Panc1 (cell line): ENCODE results near the gene DAO.

Experiments used
- CTCF ChIP-seq: fragments of 450-650 bp; IDR thresholded peaks from 2 replicates; pipeline ENCODE4 v1.5.1; 2017; ENCODE audit warnings: mild to moderate bottlenecking
- POLR2AphosphoS5 ChIP-seq: IDR thresholded peaks from 2 replicates; pipeline ENCODE4 v1.6.1; 2012; ENCODE audit warnings: mild to moderate bottlenecking, low read depth, low read length, moderate library complexity
- REST ChIP-seq, 2 experiments: IDR thresholded peaks; 2 replicates each; pipeline ENCODE4 v1.6.1; 2011 to 2012; ENCODE audit warnings: low read depth in 2 of 2, control low read depth in 1 of 2, low read length in 1 of 2, mild to moderate bottlenecking in 1 of 2, moderate library complexity in 1 of 2; ENCODE audit not compliant: insufficient read depth in 1 of 2
- SIN3A ChIP-seq: IDR thresholded peaks from 2 replicates; pipeline ENCODE4 v1.6.1; 2012; ENCODE audit warnings: low read depth, mild to moderate bottlenecking, low read length, moderate library complexity, borderline replicate concordance; ENCODE audit not compliant: insufficient read depth

- TF ChIP-seq CTCF (no peak), REST (IDR thresholded peaks at IDR 0.05; ENCODE audit: insufficient read depth in 1 of 2, low read depth in 2 of 2, low read length in 1 of 2) (no peak), POLR2AphosphoS5 (no peak), SIN3A (no peak)
Measured at GRCh38 chr12:108831309-108831991, 48.4 kb upstream of the DAO start.
